A549 (cell line): ENCODE measurements around the gene CPN1.

Source experiments
- CTCF ChIP-seq: fragments of >200 bp; sonication (Bioruptor Twin); formaldehyde crosslinking; IDR thresholded peaks from 3 replicates; pipeline ENCODE4 v1.5.1; 2016
- ELK1 ChIP-seq: fragments of 150-350 bp; IDR thresholded peaks from 2 replicates; pipeline ENCODE4 v1.6.1; 2014; ENCODE audit warnings: low read depth, mild to moderate bottlenecking, low read length
- POLR2A ChIP-seq: IDR thresholded peaks from 2 replicates; pipeline ENCODE4 v1.6.1; 2012; ENCODE audit warnings: mild to moderate bottlenecking, low read length
- REST ChIP-seq: fragments of 200-600 bp; sonication (generic); IDR thresholded peaks from 2 replicates; pipeline ENCODE4 v1.6.1; 2016; ENCODE audit warnings: antibody characterized with exemption, mild to moderate bottlenecking, moderate library complexity
- ZNF302 ChIP-seq: fragments of 250-450 bp; sonication (Bioruptor Pico); IDR thresholded peaks from 2 replicates; pipeline ENCODE4 v1.9.0; 2021; ENCODE audit warnings: inconsistent platforms, mild to moderate bottlenecking, moderate library complexity

GRCh38 chr10:100038561-100039071 lies 43.1 kb downstream of the CPN1 start:
- no peak for TF ChIP-seq POLR2A
- no peak for TF ChIP-seq ZNF302 (CRISPR knock-in tag)
- no peak for TF ChIP-seq CTCF
- TF ChIP-seq ELK1: no peak
- no peak for TF ChIP-seq REST
